A673 (cell line): Measurements from ENCODE around the gene TBCEL. TPM values are rescaled to one million over a fixed set of nuclear protein-coding genes. Genes with fewer than 3 reads are reported as not detected.

ENCODE experiments used
- BruUV-seq: library from RNA; stranded (reverse); fragments of 400-500 nt; replicated peaks from 2 replicates; lab custom pipeline; 2021; lab: Mats Ljungman, UMichigan
- CTCF ChIA-PET: fragments of 300-600 bp; sonication (Branson Sonifier 250); formaldehyde crosslinking; loops from one replicate; lab custom pipeline; 2022; ENCODE audit warnings: antibody characterized with exemption; lab: Charles Lee
- POLR2A ChIA-PET: fragments of 300-600 bp; sonication (Branson Sonifier 250); formaldehyde crosslinking; loops from one replicate; lab custom pipeline; 2022; ENCODE audit warnings: antibody characterized with exemption; ENCODE audit not compliant: low non-redundant PET; lab: Charles Lee
- DNase-seq: peaks from one replicate; pipeline ENCODE4 v3.0.0-alpha.2; 2015; ENCODE audit warnings: low spot score
- H3K27ac ChIP-seq: fragments of 200-600 bp; sonication (generic); 2 replicates; pipeline ENCODE4 v1.5.1; 2016; ENCODE audit warnings: mixed run types, low read depth, mild to moderate bottlenecking, mixed read lengths, antibody characterized with exemption, low read length; ENCODE audit not compliant: poor library complexity, severe bottlenecking
- H3K27me3 ChIP-seq: fragments of 200-600 bp; sonication (generic); replicated peaks from 2 replicates; pipeline ENCODE4 v1.6.1; 2017; ENCODE audit warnings: mixed run types, low read depth, mild to moderate bottlenecking, mixed read lengths, antibody characterized with exemption, low read length; ENCODE audit not compliant: insufficient read depth, poor library complexity
- H3K36me3 ChIP-seq: fragments of 200-600 bp; sonication (generic); 2 replicates; pipeline ENCODE4 v1.6.1; 2016; ENCODE audit warnings: mixed run types, mild to moderate bottlenecking, mixed read lengths, antibody characterized with exemption, low read length; ENCODE audit not compliant: insufficient read depth, poor library complexity, severe bottlenecking
- H3K4me1 ChIP-seq: fragments of 200-600 bp; sonication (generic); 2 replicates; pipeline ENCODE4 v1.6.1; 2017; ENCODE audit warnings: mixed run types, mild to moderate bottlenecking, mixed read lengths, antibody characterized with exemption, low read length; ENCODE audit not compliant: insufficient read depth, poor library complexity, severe bottlenecking
- H3K4me3 ChIP-seq: fragments of 200-600 bp; sonication (generic); 2 replicates; pipeline ENCODE4 v1.5.1; 2016; ENCODE audit warnings: low read depth, mixed run types, mild to moderate bottlenecking, mixed read lengths, low read length; ENCODE audit not compliant: poor library complexity, severe bottlenecking
- H3K9me3 ChIP-seq: fragments of 200-600 bp; sonication (generic); 2 replicates; pipeline ENCODE4 v1.6.1; 2016; ENCODE audit warnings: mixed run types, low read depth, mild to moderate bottlenecking, mixed read lengths, antibody characterized with exemption, low read length; ENCODE audit not compliant: poor library complexity, severe bottlenecking
- CTCF ChIP-seq: fragments of 300-800, 200-600 bp; sonication (generic); conservative IDR thresholded peaks from 2 replicates; pipeline ENCODE4 v1.5.1; 2017; ENCODE audit warnings: low read depth, mild to moderate bottlenecking, antibody characterized with exemption, low read length, moderate library complexity, mixed read lengths
- EZH2 ChIP-seq: fragments of 200-600 bp; sonication (generic); IDR thresholded peaks from 2 replicates; pipeline ENCODE4 v1.6.1; 2017; ENCODE audit warnings: borderline replicate concordance, low read depth, mild to moderate bottlenecking, mixed read lengths, antibody characterized with exemption, low read length; ENCODE audit not compliant: poor library complexity, severe bottlenecking
- intact Hi-C: fragments of 100-400 bp; cut with micrococcal nuclease; formaldehyde crosslinking; loops from one replicate; pipeline ENCODE4 v1.10.0; 2022; ENCODE audit not compliant: unreplicated experiment
- total RNA-seq: library from RNA; stranded (reverse); gene quantifications from 2 replicates; pipeline ENCODE4 v1.2.3, GENCODE V29; 2021

Gene TBCEL
- total RNA-seq, 1 experiment from 2014 or later: 22.4 TPM

DNA sequence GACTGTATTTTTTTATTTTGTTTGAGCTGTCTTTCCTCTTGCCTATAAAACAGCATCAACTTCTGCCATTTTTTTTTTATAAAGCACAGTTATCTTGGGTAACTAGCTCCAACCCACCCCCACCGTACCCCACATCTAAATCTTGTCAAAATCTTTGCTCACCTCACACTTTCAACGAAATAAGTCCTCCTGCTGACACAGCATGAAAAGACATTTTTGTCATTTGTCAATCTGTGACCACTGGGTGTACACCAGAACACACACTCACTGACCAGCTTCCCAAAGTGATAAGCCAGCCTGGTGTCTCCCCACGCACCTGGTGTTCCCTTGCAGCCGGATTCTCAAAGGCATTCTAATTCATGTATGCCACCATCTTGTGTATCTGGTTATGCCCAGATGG lies 75.5 kb downstream of the TBCEL start:
- TF ChIP-seq EZH2 (no peak), CTCF (no peak)
- DNase-seq: no peak
- CTCF ChIA-PET: no interaction called here
- no peaks in the 10 kb centered on the region for H3K36me3 ChIP-seq
- H3K4me1 ChIP-seq: no peaks in the 10 kb centered on the region
- intact Hi-C loops: no loop called here
- H3K4me3 ChIP-seq: no peak overlapping the region
- no peaks in the 10 kb centered on the region for H3K9me3 ChIP-seq
- no TSS peak for BruUV-seq
- POLR2A ChIA-PET: no interaction called here
- H3K27ac ChIP-seq: no peak overlapping the region
- peaks cover 10% of the 10 kb centered on the region for H3K27me3 ChIP-seq

DNA sequence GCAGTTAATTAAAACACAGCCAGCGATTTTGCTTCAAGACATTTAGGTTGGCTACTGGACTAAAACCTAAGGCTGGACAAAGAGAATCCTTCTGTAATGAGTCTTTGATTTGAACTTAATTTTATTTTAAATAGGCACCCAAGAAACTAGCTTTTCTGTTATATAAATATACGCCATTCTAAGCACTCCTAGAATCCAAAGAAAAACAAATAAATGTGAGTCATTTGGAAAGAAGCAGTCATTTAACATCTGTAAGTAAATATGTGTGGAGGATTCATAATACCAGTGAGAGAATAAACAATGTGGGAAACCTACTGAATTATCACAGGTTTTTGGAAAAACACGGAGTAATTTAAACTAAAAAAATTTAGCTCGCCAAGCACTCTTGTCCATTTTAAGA lies 76.0 kb downstream of the TBCEL start:
- Histone ChIP-seq H3K27me3 (peaks cover 10% of the 10 kb centered on the region), H3K36me3 (no peaks in the 10 kb centered on the region), H3K4me3 (no peak overlapping the region), H3K27ac (no peak overlapping the region), H3K4me1 (no peaks in the 10 kb centered on the region), H3K9me3 (no peaks in the 10 kb centered on the region)
- POLR2A ChIA-PET: interaction anchor here (0.6 kb wide), 1 partner anchor 463 kb away, joined by 3 read pairs; no protein-coding TSS in a partner anchor
- BruUV-seq: no TSS peak
- TF ChIP-seq EZH2 (no peak), CTCF (no peak)
- CTCF ChIA-PET: no interaction called here
- intact Hi-C loops: loop anchor here (10.0 kb wide), 1 partner anchor 165 kb away; no protein-coding TSS in a partner anchor
- DNase-seq: no peak

DNA sequence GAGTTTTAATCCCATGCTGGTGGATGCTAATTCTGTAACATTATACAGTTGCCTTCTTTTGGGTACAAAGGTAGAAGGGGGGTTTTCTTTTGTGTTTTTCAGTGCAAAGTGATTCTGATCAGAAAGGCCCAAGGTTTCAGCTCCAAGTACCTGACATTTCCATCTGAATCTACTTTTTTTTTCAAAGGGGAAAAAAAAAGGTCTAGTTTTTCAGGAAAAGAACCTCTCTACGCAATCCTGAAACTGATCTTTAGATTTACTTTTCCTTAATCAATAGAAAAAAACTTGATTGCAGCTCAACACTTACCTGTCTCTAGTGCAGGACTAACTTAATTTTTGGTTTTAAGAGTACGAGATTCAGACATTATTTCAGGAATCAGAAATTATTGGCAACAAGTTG lies 77.0 kb downstream of the TBCEL start, which contains the start of gene TECTA:
Gene TECTA (plus strand): TSS at position 301 of the 400 bp plus-strand sequence. CDS start 1,423 bp downstream, outside the sequence.
- no TSS peak for BruUV-seq
- intact Hi-C loops: loop anchor here (10.0 kb wide), 1 partner anchor 166 kb away; no protein-coding TSS in a partner anchor
- TF ChIP-seq EZH2 (no peak), CTCF (no peak)
- DNase-seq: no peak
- Histone ChIP-seq H3K36me3 (no peaks in the 10 kb centered on the region), H3K27ac (no peak within 1 kb of the TSS), H3K4me3 (no peak within 1 kb of the TSS), H3K4me1 (no peaks in the 10 kb centered on the region), H3K9me3 (no peaks in the 10 kb centered on the region), H3K27me3 (peaks cover 10% of the 10 kb centered on the region)
- ChIA-PET POLR2A (no interaction called here), CTCF (no interaction called here)
